ENCODE results near the gene ZNF813. TPM values are rescaled to one million over a fixed set of nuclear protein-coding genes. Genes with fewer than 3 reads are reported as not detected.

The ZNF813 gene
- total RNA-seq, 4 donors from 2014 or later, result 3.0 to 4.1 (median 3.5) TPM

DNA sequence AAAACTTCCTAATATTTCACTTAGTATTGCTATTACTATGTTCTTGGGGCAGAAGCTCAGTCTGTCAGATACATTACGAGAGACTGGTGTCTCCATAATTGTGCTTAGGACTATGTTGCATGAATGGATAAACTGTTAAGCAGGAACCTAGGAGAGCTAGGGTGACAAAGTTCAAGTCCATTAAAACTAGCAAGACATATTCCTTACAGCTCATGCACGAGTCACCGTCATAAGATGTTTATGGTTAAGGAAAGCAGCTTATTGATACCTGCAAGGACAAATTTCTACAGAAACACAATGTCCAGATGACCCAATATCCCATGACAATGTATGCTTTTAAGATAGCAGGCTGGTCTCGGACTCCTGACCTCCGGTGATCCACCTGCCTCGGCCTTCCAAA is 5.7 kb upstream of the ZNF813 start:
- TF ChIP-seq CTCF (IDR thresholded peaks at IDR 0.05; ENCODE audit: low read depth), result no peak

GRCh38 chr19:53462861-53463260 is 4.7 kb upstream of the ZNF813 start:
- TF ChIP-seq CTCF (IDR thresholded peaks at IDR 0.05; ENCODE audit: low read depth), result no peak

DNA sequence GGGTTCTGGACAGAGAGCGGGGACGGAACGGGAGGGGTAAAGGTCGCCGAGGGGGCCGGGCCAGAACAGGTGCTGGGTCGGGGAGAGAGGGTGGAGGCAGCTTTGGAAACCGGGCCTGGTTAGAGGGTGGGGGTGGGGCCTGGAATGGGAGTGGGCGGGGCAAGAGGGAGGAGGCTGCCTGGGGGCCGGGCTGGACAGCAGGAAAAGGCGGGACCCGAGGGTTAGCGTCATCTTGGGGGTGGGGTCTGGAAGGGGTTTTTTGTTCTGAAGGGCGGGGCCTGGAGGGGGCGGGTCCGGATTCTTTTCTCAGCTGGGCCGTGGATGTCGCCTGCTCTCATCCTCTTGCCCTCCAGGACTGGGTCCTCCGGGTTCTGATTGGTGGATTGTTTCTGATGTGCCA is 4.3 kb upstream of the ZNF813 start:
- no peak for TF ChIP-seq CTCF (IDR thresholded peaks at IDR 0.05; ENCODE audit: low read depth)

GRCh38 chr19:53466726-53467484 is 628 bp upstream of the ZNF813 start:
- no peak for TF ChIP-seq CTCF (IDR thresholded peaks at IDR 0.05; ENCODE audit: low read depth)

GRCh38 chr19:53471916-53472315 is 4.4 kb downstream of the ZNF813 start:
- TF ChIP-seq CTCF (IDR thresholded peaks at IDR 0.05; ENCODE audit: low read depth), result no peak

DNA sequence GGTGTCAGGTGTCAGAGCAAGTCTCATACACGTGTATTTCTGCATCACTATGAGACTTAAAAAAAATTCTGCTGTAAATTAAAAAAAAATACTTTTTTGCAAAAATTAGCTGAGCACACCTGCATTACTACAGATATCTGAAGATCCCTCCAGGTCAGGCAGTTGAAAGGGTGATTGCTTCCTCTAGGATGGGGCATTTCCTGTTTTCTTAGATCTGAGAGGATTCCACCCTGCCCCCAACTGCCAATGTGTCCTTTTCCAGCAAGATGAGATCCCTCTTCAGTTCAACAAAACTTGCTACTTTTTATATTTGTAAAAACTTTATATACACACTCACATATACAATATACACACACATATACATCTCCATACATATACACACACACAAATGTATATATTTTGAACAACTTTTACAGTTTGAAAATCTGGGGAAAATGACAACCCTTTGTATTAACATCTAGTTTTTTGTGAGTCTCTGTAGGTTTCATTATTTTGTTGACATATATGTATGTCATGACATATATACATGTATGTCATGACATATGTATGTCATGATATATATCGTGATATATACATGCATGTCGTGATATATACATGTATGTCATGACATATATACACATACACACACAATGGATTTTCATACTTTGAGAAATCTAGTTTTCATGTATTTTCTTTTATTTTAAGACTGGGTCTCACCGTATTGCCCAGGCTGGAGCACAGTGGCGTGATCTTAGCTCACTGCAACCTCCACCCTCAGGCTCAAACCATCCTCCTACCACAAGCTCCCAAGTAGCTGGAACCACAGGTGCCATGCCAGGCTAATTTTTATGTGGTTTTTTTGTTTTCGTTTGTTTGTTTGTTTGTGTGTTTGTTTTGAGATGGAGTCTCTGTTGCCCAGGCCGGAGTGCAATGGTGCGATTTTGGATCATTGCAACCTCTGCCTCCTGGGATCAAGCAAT is 17.8 kb downstream of the ZNF813 start:
- no peak for TF ChIP-seq CTCF (IDR thresholded peaks at IDR 0.05; ENCODE audit: low read depth)

- TF ChIP-seq CTCF (IDR thresholded peaks at IDR 0.05; ENCODE audit: low read depth), result no peak
These were observed 24.6 kb downstream of the ZNF813 start for GRCh38 chr19:53492153-53492552.
